ENCODE measurements around the gene C19orf25.
A peak's percentile ranks its signal among the peaks of the same experiment; 100 is the strongest.

The C19orf25 gene

DNA sequence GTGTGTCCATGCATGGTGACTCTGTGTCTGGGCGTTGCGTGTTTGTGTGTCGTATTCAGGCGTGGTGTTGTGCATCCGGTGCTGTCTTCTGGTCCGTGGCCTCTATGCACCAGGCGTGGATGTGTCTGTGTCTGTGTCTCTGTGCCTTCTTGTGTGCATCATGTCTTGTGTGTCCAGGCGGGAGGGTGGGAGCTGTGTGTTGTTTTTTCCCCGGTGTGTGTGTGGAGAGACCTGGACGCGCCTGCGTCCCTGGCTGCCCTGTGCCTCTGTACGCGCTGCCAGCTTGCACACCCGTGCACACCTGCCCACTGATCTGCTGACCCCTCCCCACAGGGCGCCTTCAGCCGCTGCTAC, 45.9 kb upstream of the C19orf25 start:
- TF ChIP-seq CEBPB (IDR thresholded peaks at IDR 0.05) = no peak
- no peak for TF ChIP-seq TAF1 (IDR thresholded peaks at IDR 0.05; ENCODE audit: low read depth)
- no peak for TF ChIP-seq FOXM1 (IDR thresholded peaks at IDR 0.05; ENCODE audit: borderline replicate concordance, low read depth)
- TF ChIP-seq, protein P1, sequence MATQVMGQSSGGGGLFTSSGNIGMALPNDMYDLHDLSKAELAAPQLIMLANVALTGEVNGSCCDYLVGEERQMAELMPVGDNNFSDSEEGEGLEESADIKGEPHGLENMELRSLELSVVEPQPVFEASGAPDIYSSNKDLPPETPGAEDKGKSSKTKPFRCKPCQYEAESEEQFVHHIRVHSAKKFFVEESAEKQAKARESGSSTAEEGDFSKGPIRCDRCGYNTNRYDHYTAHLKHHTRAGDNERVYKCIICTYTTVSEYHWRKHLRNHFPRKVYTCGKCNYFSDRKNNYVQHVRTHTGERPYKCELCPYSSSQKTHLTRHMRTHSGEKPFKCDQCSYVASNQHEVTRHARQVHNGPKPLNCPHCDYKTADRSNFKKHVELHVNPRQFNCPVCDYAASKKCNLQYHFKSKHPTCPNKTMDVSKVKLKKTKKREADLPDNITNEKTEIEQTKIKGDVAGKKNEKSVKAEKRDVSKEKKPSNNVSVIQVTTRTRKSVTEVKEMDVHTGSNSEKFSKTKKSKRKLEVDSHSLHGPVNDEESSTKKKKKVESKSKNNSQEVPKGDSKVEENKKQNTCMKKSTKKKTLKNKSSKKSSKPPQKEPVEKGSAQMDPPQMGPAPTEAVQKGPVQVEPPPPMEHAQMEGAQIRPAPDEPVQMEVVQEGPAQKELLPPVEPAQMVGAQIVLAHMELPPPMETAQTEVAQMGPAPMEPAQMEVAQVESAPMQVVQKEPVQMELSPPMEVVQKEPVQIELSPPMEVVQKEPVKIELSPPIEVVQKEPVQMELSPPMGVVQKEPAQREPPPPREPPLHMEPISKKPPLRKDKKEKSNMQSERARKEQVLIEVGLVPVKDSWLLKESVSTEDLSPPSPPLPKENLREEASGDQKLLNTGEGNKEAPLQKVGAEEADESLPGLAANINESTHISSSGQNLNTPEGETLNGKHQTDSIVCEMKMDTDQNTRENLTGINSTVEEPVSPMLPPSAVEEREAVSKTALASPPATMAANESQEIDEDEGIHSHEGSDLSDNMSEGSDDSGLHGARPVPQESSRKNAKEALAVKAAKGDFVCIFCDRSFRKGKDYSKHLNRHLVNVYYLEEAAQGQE (IDR thresholded peaks at IDR 0.05; ENCODE audit: low read depth) = no peak
- no peak for TF ChIP-seq ZBTB7A (IDR thresholded peaks at IDR 0.05; ENCODE audit: low read depth)
- TF ChIP-seq YY1 (IDR thresholded peaks at IDR 0.05; ENCODE audit: low read depth) = no peak
- TF ChIP-seq TCF12 (IDR thresholded peaks at IDR 0.05; ENCODE audit: low read depth) = no peak
- TF ChIP-seq CREB1 (IDR thresholded peaks at IDR 0.05; ENCODE audit: low read depth) = no peak
- TF ChIP-seq RAD21 (IDR thresholded peaks at IDR 0.05; ENCODE audit: low read depth) = no peak
- no peak for TF ChIP-seq NFIC (IDR thresholded peaks at IDR 0.05)

DNA sequence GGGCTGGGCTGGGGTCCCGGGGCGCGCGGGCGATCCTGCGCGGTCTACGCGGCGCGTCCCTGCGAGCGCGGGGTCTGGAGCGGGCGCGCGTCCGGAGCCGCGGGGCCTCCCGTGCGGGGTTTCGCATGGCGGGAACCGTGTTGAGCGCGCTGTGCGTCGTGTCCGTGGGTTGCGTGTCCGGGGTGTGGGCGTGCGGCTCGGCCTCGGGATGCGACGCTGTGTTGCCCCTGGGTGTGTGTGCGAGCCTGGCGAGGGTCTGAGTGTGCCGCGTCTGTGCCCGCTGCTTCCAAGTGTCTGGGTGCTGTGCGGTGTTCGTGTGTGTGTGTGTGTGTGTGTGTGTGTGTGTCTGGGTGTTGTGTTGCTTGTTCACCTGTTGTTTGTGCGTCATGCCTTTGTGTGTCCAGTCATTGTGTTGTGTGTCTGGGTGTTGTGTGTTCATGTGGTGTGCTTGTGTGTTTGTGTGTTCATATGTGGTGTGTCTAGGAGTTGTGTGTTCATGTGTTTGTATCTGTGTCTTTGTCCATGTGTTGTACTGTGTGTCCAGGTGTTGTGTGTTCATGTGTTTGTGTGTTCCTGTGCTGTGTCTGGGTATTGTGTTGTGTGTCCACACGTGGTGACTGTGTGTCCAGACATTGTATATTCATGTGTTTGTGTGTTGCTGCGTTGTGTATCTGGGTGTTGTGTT, 45.4 kb upstream of the C19orf25 start:
- TF ChIP-seq RAD21 (IDR thresholded peaks at IDR 0.05; ENCODE audit: low read depth) = no peak
- no peak for TF ChIP-seq ZBTB7A (IDR thresholded peaks at IDR 0.05; ENCODE audit: low read depth)
- TF ChIP-seq EP300 (IDR thresholded peaks at IDR 0.05; ENCODE audit: borderline replicate concordance) = no peak
- no peak for TF ChIP-seq YY1 (IDR thresholded peaks at IDR 0.05; ENCODE audit: low read depth)
- TF ChIP-seq FOXM1 (IDR thresholded peaks at IDR 0.05; ENCODE audit: borderline replicate concordance, low read depth) = no peak
- TF ChIP-seq, protein P2, sequence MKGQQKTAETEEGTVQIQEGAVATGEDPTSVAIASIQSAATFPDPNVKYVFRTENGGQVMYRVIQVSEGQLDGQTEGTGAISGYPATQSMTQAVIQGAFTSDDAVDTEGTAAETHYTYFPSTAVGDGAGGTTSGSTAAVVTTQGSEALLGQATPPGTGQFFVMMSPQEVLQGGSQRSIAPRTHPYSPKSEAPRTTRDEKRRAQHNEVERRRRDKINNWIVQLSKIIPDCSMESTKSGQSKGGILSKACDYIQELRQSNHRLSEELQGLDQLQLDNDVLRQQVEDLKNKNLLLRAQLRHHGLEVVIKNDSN (IDR thresholded peaks at IDR 0.05) = no peak
- TF ChIP-seq NFIC (IDR thresholded peaks at IDR 0.05) = no peak
- no peak for TF ChIP-seq TEAD4 (IDR thresholded peaks at IDR 0.05)
- TF ChIP-seq, protein P3, sequence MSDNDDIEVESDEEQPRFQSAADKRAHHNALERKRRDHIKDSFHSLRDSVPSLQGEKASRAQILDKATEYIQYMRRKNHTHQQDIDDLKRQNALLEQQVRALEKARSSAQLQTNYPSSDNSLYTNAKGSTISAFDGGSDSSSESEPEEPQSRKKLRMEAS (IDR thresholded peaks at IDR 0.05) = no peak
- TF ChIP-seq TCF12 (IDR thresholded peaks at IDR 0.05; ENCODE audit: low read depth) = no peak
- TF ChIP-seq, protein P1 (IDR thresholded peaks at IDR 0.05; ENCODE audit: low read depth) = no peak

DNA sequence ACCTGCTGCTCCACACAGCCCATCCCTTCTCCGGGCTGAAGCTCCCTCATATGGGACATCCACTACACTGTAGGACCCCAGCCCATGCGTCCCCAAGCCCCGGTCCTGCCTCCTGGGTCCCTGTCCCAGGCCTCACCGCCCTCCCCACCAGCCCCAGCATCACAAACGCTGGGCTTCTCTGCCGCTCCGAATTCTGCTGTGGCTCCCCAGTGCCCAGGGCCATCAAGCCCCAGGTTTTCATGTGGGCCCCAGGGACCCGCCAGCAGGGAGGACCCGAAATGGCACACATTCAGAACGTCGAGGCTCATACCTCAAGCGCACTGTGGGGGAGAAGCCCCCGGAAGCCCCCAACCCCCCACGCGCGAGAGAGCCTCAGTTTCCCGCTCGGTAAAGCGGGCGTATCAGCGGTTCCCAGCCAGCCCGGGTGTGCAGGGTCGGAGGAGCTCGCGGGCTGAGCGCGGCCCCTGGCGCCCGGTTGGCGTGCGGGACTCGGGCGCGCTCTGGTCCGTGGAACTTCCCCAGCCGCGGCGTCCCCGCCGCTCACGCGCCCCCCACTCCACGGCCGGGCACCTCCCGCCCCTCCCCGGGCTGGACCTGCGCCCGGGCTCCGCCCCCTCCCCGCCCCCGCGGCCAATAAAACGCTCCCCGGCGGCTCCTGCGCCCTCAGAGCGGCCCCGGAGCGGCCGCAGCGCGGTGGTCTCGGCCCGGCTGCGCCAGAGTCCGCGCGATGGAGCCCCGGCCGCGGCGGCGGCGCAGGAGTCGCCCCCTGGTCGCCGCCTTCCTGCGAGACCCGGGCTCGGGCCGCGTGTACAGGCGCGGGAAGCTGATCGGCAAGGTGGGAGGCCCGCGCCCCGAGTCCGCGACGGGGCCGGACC, 44.6 kb upstream of the C19orf25 start, which contains the start of gene PLK5:
TSS of gene PLK5 (plus strand) at position 666 of the 875 bp plus-strand sequence. CDS start 2,920 bp downstream, outside the sequence.
- TF ChIP-seq, protein P3 (IDR thresholded peaks at IDR 0.05) = no peak
- TF ChIP-seq ZBTB7A (IDR thresholded peaks at IDR 0.05; ENCODE audit: low read depth) = peak; percentile 44; the same call in 1 of the 2 replicates
- no peak for TF ChIP-seq EGR1 (IDR thresholded peaks at IDR 0.05)
- TF ChIP-seq TCF12 (IDR thresholded peaks at IDR 0.05; ENCODE audit: low read depth) = no peak

DNA sequence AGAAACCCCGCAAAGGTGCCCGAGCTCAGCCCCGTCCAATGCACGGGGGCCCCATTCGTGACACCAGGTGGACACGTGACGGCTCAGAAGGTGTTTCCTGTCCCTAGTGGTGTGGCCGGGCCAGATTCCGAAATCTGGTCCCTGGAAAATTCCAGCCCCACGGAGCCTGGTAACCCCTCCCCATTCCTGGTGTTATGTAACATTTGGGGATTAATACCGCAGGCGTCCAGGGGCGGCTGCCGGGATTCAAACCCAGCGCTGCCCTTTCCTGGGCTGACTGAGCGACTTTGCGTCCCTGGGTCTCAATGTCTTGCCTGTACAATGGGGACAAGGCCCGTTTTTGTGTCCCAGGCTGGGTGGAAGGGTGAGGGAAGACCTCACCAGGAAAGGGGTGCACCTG, 43.8 kb upstream of the C19orf25 start:
- TF ChIP-seq, protein P2 (IDR thresholded peaks at IDR 0.05) = peak; percentile 46; the same call in 1 of the 2 replicates
- no peak for TF ChIP-seq ZBTB7A (IDR thresholded peaks at IDR 0.05; ENCODE audit: low read depth)

DNA sequence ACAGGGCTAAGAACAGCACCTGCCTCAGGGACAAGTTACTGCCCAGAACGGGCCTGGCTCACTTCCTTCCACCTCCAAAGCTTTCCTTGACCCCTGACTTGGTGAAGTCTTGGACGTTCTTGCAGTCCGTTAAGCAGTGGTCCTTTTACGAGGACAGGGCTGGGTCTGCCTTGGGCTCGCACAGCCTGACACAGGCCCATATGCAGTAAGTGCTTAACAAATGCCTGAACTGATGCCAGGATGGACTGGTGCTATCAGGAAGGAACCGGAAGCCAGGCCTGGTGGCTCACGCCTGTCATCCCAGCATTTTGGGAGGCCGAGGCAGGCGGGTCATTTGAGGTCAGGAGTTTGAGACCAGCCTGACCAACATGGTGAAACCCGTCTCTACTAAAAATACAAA, 43.0 kb upstream of the C19orf25 start:
- TF ChIP-seq, protein P3 (IDR thresholded peaks at IDR 0.05) = no peak
- TF ChIP-seq TEAD4 (IDR thresholded peaks at IDR 0.05) (no peak), YY1 (IDR thresholded peaks at IDR 0.05; ENCODE audit: low read depth) (no peak), ZBTB7A (IDR thresholded peaks at IDR 0.05; ENCODE audit: low read depth) (no peak), CREB1 (IDR thresholded peaks at IDR 0.05; ENCODE audit: low read depth) (no peak), NFIC (IDR thresholded peaks at IDR 0.05) (no peak), TCF12 (IDR thresholded peaks at IDR 0.05; ENCODE audit: low read depth) (no peak), FOXM1 (IDR thresholded peaks at IDR 0.05; ENCODE audit: borderline replicate concordance, low read depth) (no peak), TAF1 (IDR thresholded peaks at IDR 0.05; ENCODE audit: low read depth) (no peak), CEBPB (IDR thresholded peaks at IDR 0.05) (no peak), EP300 (IDR thresholded peaks at IDR 0.05; ENCODE audit: borderline replicate concordance) (no peak), EGR1 (IDR thresholded peaks at IDR 0.05) (no peak), RAD21 (IDR thresholded peaks at IDR 0.05; ENCODE audit: low read depth) (no peak)
- TF ChIP-seq, protein P1 (IDR thresholded peaks at IDR 0.05; ENCODE audit: low read depth) = no peak
- TF ChIP-seq, protein P2 (IDR thresholded peaks at IDR 0.05) = no peak
